ENCODE measurements around the gene RPTOR. TPM values are rescaled to one million over a fixed set of nuclear protein-coding genes. Genes with fewer than 3 reads are reported as not detected.

The RPTOR gene
- total and polyA plus RNA-seq, 10 of the 15 experiments (the other 5 are each of a cell fraction or from before 2014, with no cell fraction given), result 0.18 to 32.1 (median 7.8) TPM

GRCh38 chr17:80992948-80993624 lies 448.4 kb downstream of the RPTOR start:
- ATAC-seq (peak; percentile 40), DNase-seq (ENCODE audit: low read depth, low spot score) (no peak), FAIRE-seq (peak; percentile 35)
- TF ChIP-seq IRF4 (IDR thresholded peaks at IDR 0.05; ENCODE audit: low read depth, low read length), result no peak
- TF ChIP-seq NBN (IDR thresholded peaks at IDR 0.05), result no peak
- TF ChIP-seq SUPT20H (IDR thresholded peaks at IDR 0.05; ENCODE audit: borderline replicate concordance, control insufficient read depth, low read depth, low read length), result no peak
- no peak for TF ChIP-seq BRCA1 (IDR thresholded peaks at IDR 0.05; ENCODE audit: low read depth, low read length)
- no peak for TF ChIP-seq FOXK2 (IDR thresholded peaks at IDR 0.05)
- TF ChIP-seq SMC3 (IDR thresholded peaks at IDR 0.05; ENCODE audit: borderline replicate concordance, low read length), result no peak
- TF ChIP-seq STAT3 (IDR thresholded peaks at IDR 0.05; ENCODE audit: low read depth, low read length), result no peak
- no peak for TF ChIP-seq POLR2AphosphoS5 (IDR thresholded peaks at IDR 0.05; ENCODE audit: low read length)
- TF ChIP-seq HSF1 (IDR thresholded peaks at IDR 0.05; ENCODE audit: low read depth, low read length), result no peak
- no peak for TF ChIP-seq RAD21 (IDR thresholded peaks at IDR 0.05; ENCODE audit: insufficient read depth, low read depth, low read length)
- TF ChIP-seq PRDM15 (CRISPR knock-in tag; IDR thresholded peaks at IDR 0.05), result no peak
- TF ChIP-seq NFIC (IDR thresholded peaks at IDR 0.05; ENCODE audit: low read depth, low read length), result no peak
- no peak for TF ChIP-seq MTA3 (IDR thresholded peaks at IDR 0.05; ENCODE audit: borderline replicate concordance, low read length)
- no peak for TF ChIP-seq TBL1XR1 (IDR thresholded peaks at IDR 0.05; ENCODE audit: low read depth, low read length)
- no peak for TF ChIP-seq BCL11A (IDR thresholded peaks at IDR 0.05; ENCODE audit: low read depth, low read length)
- TF ChIP-seq CBFB (IDR thresholded peaks at IDR 0.05; ENCODE audit: low read depth), result no peak
- Histone ChIP-seq H3K4me1 (ENCODE audit: control insufficient read depth, insufficient read depth, low read length) (peaks cover 18% of the 10 kb centered on the region), H3K4me2 (ENCODE audit: control insufficient read depth, insufficient read depth) (peak overlapping the region; percentile 86), H3K79me2 (ENCODE audit: control insufficient read depth, insufficient read depth, low read length) (peaks cover 15% of the 10 kb centered on the region), H3K4me3 (peak overlapping the region; percentile 97), H3K36me3 (ENCODE audit: control insufficient read depth in 2 of 2, insufficient read depth in 2 of 2, low read length in 1 of 2) (peaks cover 2 to 5% of the 10 kb centered on the region in 2 experiments; a peak in 3 of 4 replicates), H3K27me3 (replicated peaks in 1 of 2; ENCODE audit: control insufficient read depth in 2 of 2, insufficient read depth in 2 of 2, low read length in 1 of 2) (no peaks in the 10 kb centered on the region), H4K20me1 (ENCODE audit: control insufficient read depth, insufficient read depth) (no peaks in the 10 kb centered on the region), H3K9me3 (replicated peaks; ENCODE audit: control insufficient read depth, insufficient read depth, low read length) (no peaks in the 10 kb centered on the region), H3K9ac (ENCODE audit: control insufficient read depth, insufficient read depth, low read length) (peak overlapping the region; percentile 89), H3K27ac (ENCODE audit: control insufficient read depth, insufficient read depth) (peak overlapping the region; percentile 25; the same call in 1 of the 2 replicates), H2AFZ (ENCODE audit: control insufficient read depth, low read depth, low read length) (no peak overlapping the region)
- in situ Hi-C loops (cut with MboI) (no loop called here), intact Hi-C loops (cut with micrococcal nuclease; ENCODE audit: unreplicated experiment) (no loop called here)
- ChIA-PET SMC1A (ENCODE audit: uncharacterized antibody, unreplicated experiment) (no interaction called here), CTCF (interaction anchor here (0.7 to 1.3 kb wide), 2 partner anchors 105 to 128 kb away, joined by 3 read pairs; no protein-coding TSS in a partner anchor), POLR2A (no interaction called here), RAD21 (ENCODE audit: unreplicated experiment) (no interaction called here)
- WGBS (ENCODE audit: insufficient coverage, insufficient replicate concordance, low lambda C conversion rate, missing lambda C conversion rate), result 77% methylated on average over 16 of the region's 18 CpGs
- TSS peak; percentile 84 for BruUV-seq (replicated peaks)
